DOHH2 (cell line): ENCODE results near the gene GPD1L.

ENCODE experiments used
- EZH2phosphoT487 ChIP-seq: fragments of 200-600 bp; sonication (generic); IDR thresholded peaks from 2 replicates; pipeline ENCODE4 v1.6.1; 2017; ENCODE audit warnings: borderline replicate concordance, mild to moderate bottlenecking, antibody characterized with exemption, low read length, moderate library complexity, mixed read lengths
- TF ChIP-seq, protein P1 (sequence below): fragments of 200-600 bp; sonication (generic); IDR thresholded peaks from one replicate; pipeline ENCODE4 v1.5.1; 2014; ENCODE audit warnings: antibody characterized with exemption, mild to moderate bottlenecking, low read depth, low read length; ENCODE audit not compliant: poor library complexity, severe bottlenecking

- TF ChIP-seq, protein P1, sequence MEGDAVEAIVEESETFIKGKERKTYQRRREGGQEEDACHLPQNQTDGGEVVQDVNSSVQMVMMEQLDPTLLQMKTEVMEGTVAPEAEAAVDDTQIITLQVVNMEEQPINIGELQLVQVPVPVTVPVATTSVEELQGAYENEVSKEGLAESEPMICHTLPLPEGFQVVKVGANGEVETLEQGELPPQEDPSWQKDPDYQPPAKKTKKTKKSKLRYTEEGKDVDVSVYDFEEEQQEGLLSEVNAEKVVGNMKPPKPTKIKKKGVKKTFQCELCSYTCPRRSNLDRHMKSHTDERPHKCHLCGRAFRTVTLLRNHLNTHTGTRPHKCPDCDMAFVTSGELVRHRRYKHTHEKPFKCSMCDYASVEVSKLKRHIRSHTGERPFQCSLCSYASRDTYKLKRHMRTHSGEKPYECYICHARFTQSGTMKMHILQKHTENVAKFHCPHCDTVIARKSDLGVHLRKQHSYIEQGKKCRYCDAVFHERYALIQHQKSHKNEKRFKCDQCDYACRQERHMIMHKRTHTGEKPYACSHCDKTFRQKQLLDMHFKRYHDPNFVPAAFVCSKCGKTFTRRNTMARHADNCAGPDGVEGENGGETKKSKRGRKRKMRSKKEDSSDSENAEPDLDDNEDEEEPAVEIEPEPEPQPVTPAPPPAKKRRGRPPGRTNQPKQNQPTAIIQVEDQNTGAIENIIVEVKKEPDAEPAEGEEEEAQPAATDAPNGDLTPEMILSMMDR: no peak
- TF ChIP-seq EZH2phosphoT487: no peak
These were observed 25.7 kb downstream of the GPD1L start for GRCh38 chr3:32132121-32132520.
